NCI-H1436 (cell line): ENCODE measurements around the gene ARHGAP44.

Experiments used
- DNase-seq: peaks from one replicate; lab custom pipeline; 2025; lab: John Stamatoyannopoulos, UW

The ARHGAP44 gene

GRCh38 chr17:13024526-13025257 lies 235.4 kb downstream of the ARHGAP44 start:
- DNase-seq = peak; percentile 70

- DNase-seq = no peak
These were observed 235.9 kb downstream of the ARHGAP44 start for GRCh38 chr17:13025258-13025627.

GRCh38 chr17:13025687-13026086 lies 236.4 kb downstream of the ARHGAP44 start:
- no peak for DNase-seq

GRCh38 chr17:13027246-13027645 lies 237.9 kb downstream of the ARHGAP44 start:
- DNase-seq = no peak

- DNase-seq = no peak
These were observed 240.0 kb downstream of the ARHGAP44 start for GRCh38 chr17:13029340-13029739.

- DNase-seq = no peak
These were observed 240.8 kb downstream of the ARHGAP44 start for GRCh38 chr17:13030056-13030455.

- peak; percentile 51 for DNase-seq
These were observed 241.4 kb downstream of the ARHGAP44 start for GRCh38 chr17:13030459-13031300.

- DNase-seq = no peak
These were observed 242.5 kb downstream of the ARHGAP44 start for GRCh38 chr17:13031718-13032350.

- no peak for DNase-seq
These were observed 246.1 kb downstream of the ARHGAP44 start for GRCh38 chr17:13035420-13035819.

- no peak for DNase-seq
These were observed 247.5 kb downstream of the ARHGAP44 start for GRCh38 chr17:13036751-13037150.

- no peak for DNase-seq
These were observed 249.8 kb downstream of the ARHGAP44 start for GRCh38 chr17:13038931-13039665.
